GM12875 (cell line): ENCODE results near the gene FBXL17.

Source experiments
- H3K4me3 ChIP-seq: one replicate; pipeline ENCODE4 v1.5.1; 2011; ENCODE audit warnings: low read depth, low read length, control low read depth
- CTCF ChIP-seq: IDR thresholded peaks from 2 replicates; pipeline ENCODE4 v1.5.1; 2011; ENCODE audit warnings: low read depth, mild to moderate bottlenecking, control low read depth, inconsistent platforms, low read length, moderate library complexity, borderline replicate concordance; ENCODE audit not compliant: insufficient read depth

Gene FBXL17

GRCh38 chr5:108264533-108264932 is 117.4 kb downstream of the FBXL17 start:
- TF ChIP-seq CTCF, result no peak
- H3K4me3 ChIP-seq, result no peak overlapping the region

- no peak overlapping the region for H3K4me3 ChIP-seq
- no peak for TF ChIP-seq CTCF
These were observed 118.6 kb downstream of the FBXL17 start for GRCh38 chr5:108263338-108263737.

- no peak for TF ChIP-seq CTCF
- no peak overlapping the region for H3K4me3 ChIP-seq
These were observed 121.1 kb downstream of the FBXL17 start for GRCh38 chr5:108260858-108261170.

GRCh38 chr5:108260117-108260857 is 121.6 kb downstream of the FBXL17 start:
- TF ChIP-seq CTCF, result peak; percentile 89
- no peak overlapping the region for H3K4me3 ChIP-seq

- no peak for TF ChIP-seq CTCF
- no peak overlapping the region for H3K4me3 ChIP-seq
These were observed 122.6 kb downstream of the FBXL17 start for GRCh38 chr5:108259306-108259705.

- no peak overlapping the region for H3K4me3 ChIP-seq
- TF ChIP-seq CTCF, result no peak
These were observed 123.9 kb downstream of the FBXL17 start for GRCh38 chr5:108257996-108258395.

- no peak overlapping the region for H3K4me3 ChIP-seq
- TF ChIP-seq CTCF, result no peak
These were observed 126.4 kb downstream of the FBXL17 start for GRCh38 chr5:108255468-108255867.
